Measurements from ENCODE around the gene EMP1.

The EMP1 gene

GRCh38 chr12:13173012-13173932 is 23.3 kb upstream of the EMP1 start:
- DNase-seq = no peak

- DNase-seq = no peak
These were observed 21.0 kb upstream of the EMP1 start for GRCh38 chr12:13175499-13175898.

GRCh38 chr12:13176256-13176655 is 20.3 kb upstream of the EMP1 start:
- DNase-seq = no peak

- DNase-seq = no peak
These were observed 19.2 kb upstream of the EMP1 start for GRCh38 chr12:13177373-13177772.

- no peak for DNase-seq
These were observed 18.6 kb upstream of the EMP1 start for GRCh38 chr12:13177906-13178305.

- DNase-seq = no peak
These were observed 17.8 kb upstream of the EMP1 start for GRCh38 chr12:13178568-13179210.

GRCh38 chr12:13179211-13180074 is 17.1 kb upstream of the EMP1 start:
- DNase-seq = no peak

- DNase-seq = no peak
These were observed 15.0 kb upstream of the EMP1 start for GRCh38 chr12:13181375-13182070.

GRCh38 chr12:13182881-13183280 is 13.6 kb upstream of the EMP1 start:
- no peak for DNase-seq

- no peak for DNase-seq
These were observed 12.9 kb upstream of the EMP1 start for GRCh38 chr12:13183620-13184019.

- DNase-seq = no peak
These were observed 10.2 kb upstream of the EMP1 start for GRCh38 chr12:13186302-13186701.

GRCh38 chr12:13187399-13187798 is 9.1 kb upstream of the EMP1 start:
- no peak for DNase-seq

GRCh38 chr12:13189264-13189663 is 7.3 kb upstream of the EMP1 start:
- no peak for DNase-seq

- no peak for DNase-seq
These were observed 6.3 kb upstream of the EMP1 start for GRCh38 chr12:13190275-13190674.

GRCh38 chr12:13192719-13193118 is 3.8 kb upstream of the EMP1 start:
- DNase-seq = no peak

GRCh38 chr12:13193505-13194231 is 2.9 kb upstream of the EMP1 start:
- no peak for DNase-seq

GRCh38 chr12:13194401-13195110 is 2.0 kb upstream of the EMP1 start:
- DNase-seq = no peak

- no peak for DNase-seq
These were observed 1.3 kb upstream of the EMP1 start for GRCh38 chr12:13195250-13195649.

- no peak for DNase-seq
These were observed 769 bp upstream of the EMP1 start for GRCh38 chr12:13195785-13196129.

GRCh38 chr12:13197032-13197431 is 506 bp downstream of the EMP1 start:
- DNase-seq = no peak

GRCh38 chr12:13197526-13198143 is 1.1 kb downstream of the EMP1 start:
- no peak for DNase-seq
